Measurements from ENCODE around the gene TUBG2. TPM values are rescaled to one million over a fixed set of nuclear protein-coding genes. Genes with fewer than 3 reads are reported as not detected.
A peak's percentile ranks its signal among the peaks of the same experiment; 100 is the strongest.

Gene TUBG2
- total and polyA plus RNA-seq, 2 of the 8 experiments (the other 6 are each of a cell fraction or from before 2014, with no cell fraction given), result 14.8 to 16.6 TPM

DNA sequence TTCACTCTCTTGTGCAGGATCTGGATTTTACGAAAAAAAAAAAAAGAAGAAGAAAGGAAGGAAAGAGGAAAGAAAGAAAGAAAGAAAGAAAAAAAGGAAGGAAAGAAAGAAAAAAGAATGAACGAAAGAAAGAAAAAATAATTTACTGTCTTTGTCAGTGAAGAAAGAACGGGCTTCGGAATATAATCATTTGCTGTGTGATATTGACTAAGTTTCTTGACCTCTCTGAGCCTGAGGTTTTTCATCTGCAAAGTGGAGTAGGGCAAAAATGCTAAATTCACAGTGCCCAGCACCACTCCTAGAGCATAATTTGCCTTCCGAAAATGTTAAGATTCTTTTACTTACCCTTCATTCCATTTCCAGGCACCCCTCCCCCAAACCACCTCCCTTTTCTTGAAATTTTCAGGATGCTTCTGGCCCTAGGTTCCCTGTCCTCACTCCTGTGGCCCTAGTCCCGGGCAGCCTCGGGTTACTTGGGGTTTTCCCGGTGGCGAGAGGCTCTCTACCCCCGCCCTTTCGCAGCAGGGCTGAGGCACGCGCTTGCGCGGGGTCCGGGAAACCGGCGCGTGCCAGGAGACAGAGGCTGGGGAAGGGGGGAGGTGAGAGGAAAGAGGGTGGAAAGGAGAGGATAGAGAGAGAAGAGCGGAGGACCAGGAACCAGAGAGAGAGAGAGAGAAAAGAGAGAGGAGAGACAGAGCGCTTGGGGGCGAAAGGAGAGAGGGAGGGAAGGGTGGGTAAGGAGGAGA, 23.1 kb downstream of the TUBG2 start, which contains the start of gene CNTNAP1 (continued):
- TF ChIP-seq CREB1 (IDR thresholded peaks at IDR 0.05), result no peak
- TF ChIP-seq KDM1A (IDR thresholded peaks at IDR 0.05; ENCODE audit: borderline replicate concordance, low read length), result peak; percentile 98
- no peak for TF ChIP-seq BCL11A (IDR thresholded peaks at IDR 0.05; ENCODE audit: low read depth in 2 of 2, low read length in 2 of 2)
- TF ChIP-seq TEAD4 (IDR thresholded peaks at IDR 0.05; ENCODE audit: low read depth, low read length), result no peak
- no peak; a peak in 1 of 3 replicates for TF ChIP-seq POLR2A (IDR thresholded peaks at IDR 0.05; ENCODE audit: control extremely low read depth in 1 of 2, low read depth in 2 of 2, low read length in 2 of 2)
- TF ChIP-seq KDM5A (IDR thresholded peaks at IDR 0.05; ENCODE audit: low read length), result no peak
- no peak for TF ChIP-seq SP1 (IDR thresholded peaks at IDR 0.05; ENCODE audit: low read depth, low read length)
- TF ChIP-seq EP300 (IDR thresholded peaks at IDR 0.05; ENCODE audit: borderline replicate concordance in 1 of 2, low read depth in 2 of 2, low read length in 2 of 2), result no peak
- no peak for TF ChIP-seq SP4 (IDR thresholded peaks at IDR 0.05; ENCODE audit: low read length)
- no peak for TF ChIP-seq EZH2 (IDR thresholded peaks at IDR 0.05; ENCODE audit: low read depth, low read length, severe bottlenecking)
- no peak for TF ChIP-seq RNF2 (IDR thresholded peaks at IDR 0.05; ENCODE audit: borderline replicate concordance, low read depth, low read length, missing control alignments, poor library complexity, severe bottlenecking)
- TF ChIP-seq BACH1 (IDR thresholded peaks at IDR 0.05; ENCODE audit: low read length), result peak; percentile 56; the same call in 1 of the 2 replicates
- no peak for TF ChIP-seq TCF12 (IDR thresholded peaks at IDR 0.05; ENCODE audit: low read depth, low read length)
- TF ChIP-seq, protein P1, sequence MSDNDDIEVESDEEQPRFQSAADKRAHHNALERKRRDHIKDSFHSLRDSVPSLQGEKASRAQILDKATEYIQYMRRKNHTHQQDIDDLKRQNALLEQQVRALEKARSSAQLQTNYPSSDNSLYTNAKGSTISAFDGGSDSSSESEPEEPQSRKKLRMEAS (IDR thresholded peaks at IDR 0.05), result peak; percentile 72
- no peak for TF ChIP-seq CHD1 (IDR thresholded peaks at IDR 0.05; ENCODE audit: low read depth, low read length)
- TF ChIP-seq POU5F1 (IDR thresholded peaks at IDR 0.05; ENCODE audit: low read depth, low read length), result no peak
- TF ChIP-seq GTF2F1 (IDR thresholded peaks at IDR 0.05; ENCODE audit: borderline replicate concordance, low read depth, low read length), result no peak
- TF ChIP-seq CTBP2 (IDR thresholded peaks at IDR 0.05; ENCODE audit: borderline replicate concordance, insufficient read depth, insufficient read length, low read length), result no peak
- TF ChIP-seq SP2 (IDR thresholded peaks at IDR 0.05; ENCODE audit: low read length), result no peak
- TF ChIP-seq ZNF274 (IDR thresholded peaks at IDR 0.05; ENCODE audit: borderline replicate concordance, extremely low read depth, low read length), result no peak
- TF ChIP-seq MAFK (IDR thresholded peaks at IDR 0.05; ENCODE audit: low read depth, low read length), result no peak
- TF ChIP-seq HDAC2 (IDR thresholded peaks at IDR 0.05; ENCODE audit: borderline replicate concordance in 1 of 2, low read depth in 2 of 2, low read length in 2 of 2), result peak; percentile 46 to 95; a peak in 1 of 4 replicates
